GM18861 (cell line): ENCODE data around the gene ZNF565.
"Not testable (repeated sequence)": the region's sequence is repeated elsewhere in the genome, so short reads cannot be mapped to it uniquely, and the experiment has no call there.

ENCODE experiments used
- ATAC-seq: cut with Tn5 transposase; IDR thresholded peaks from one replicate; pipeline ENCODE4 v1.9.1; 2021; ENCODE audit not compliant: unreplicated experiment

The ZNF565 gene

GRCh38 chr19:36151144-36152018 lies 63.1 kb downstream of the ZNF565 start:
- no peak for ATAC-seq

- ATAC-seq, result no peak
These were observed 63.9 kb downstream of the ZNF565 start for GRCh38 chr19:36150586-36150985.

- no peak for ATAC-seq
These were observed 64.6 kb downstream of the ZNF565 start for GRCh38 chr19:36149673-36150406.

DNA sequence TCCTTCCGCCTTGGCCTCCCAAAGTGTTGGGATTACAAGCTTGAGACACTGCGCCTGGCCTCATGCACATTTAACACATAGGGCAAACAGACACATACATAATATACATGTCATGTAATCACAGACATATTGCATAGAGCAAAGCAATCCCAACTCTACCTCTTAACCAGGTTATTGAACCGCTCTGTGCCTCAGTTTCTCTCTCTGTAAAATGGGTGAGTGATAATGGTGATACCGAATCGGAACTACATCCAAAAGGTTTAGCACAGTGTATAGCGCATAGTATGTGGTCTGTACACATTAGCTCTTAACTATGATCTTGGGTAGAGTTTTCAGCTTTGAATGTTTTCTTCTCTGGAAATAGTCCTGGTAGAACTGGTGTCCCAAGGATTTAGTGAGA lies 69.8 kb downstream of the ZNF565 start:
- no peak for ATAC-seq

- no peak for ATAC-seq
These were observed 72.0 kb downstream of the ZNF565 start for GRCh38 chr19:36142496-36142895.

GRCh38 chr19:36142046-36142445 lies 72.4 kb downstream of the ZNF565 start:
- no peak for ATAC-seq

DNA sequence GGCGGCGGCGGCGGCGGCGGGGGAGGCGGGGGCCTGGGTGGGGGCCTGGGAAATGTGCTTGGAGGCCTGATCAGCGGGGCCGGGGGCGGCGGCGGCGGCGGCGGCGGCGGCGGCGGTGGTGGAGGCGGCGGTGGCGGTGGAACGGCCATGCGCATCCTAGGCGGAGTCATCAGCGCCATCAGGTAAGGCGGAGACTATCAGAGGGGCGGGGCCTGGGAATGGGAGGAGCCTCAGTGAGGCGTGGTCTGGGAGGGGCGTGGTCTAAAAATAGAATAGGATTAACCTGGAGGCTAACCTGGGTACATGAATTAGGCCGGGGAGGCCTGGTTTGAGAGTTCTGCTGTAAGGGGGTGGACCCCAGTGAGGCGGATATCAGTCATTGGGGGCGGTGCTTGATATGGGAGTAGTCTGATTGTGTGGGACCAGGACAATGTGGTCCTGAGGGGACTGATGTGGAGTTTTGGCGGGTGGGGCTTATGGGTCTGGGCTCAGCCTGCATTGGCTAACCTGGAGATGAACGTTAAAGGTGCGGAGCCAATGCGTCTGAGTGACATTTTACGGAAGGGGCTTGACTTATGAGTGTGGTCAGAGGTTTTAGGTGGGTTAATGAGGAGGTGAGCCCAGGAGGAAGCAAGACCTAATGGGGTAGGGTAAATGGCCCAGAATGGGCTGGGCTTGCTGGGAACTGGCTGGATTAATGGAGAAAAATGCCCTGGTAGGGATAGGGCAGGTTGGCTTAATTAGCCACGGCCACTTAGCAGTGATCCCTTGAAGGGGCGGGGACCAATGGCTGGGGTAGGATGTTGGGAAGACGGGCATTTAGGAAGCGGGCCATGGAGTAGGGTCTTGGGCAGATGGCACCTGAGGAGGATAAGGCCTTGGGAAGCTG lies 73.2 kb downstream of the ZNF565 start:
- peak; percentile 30 for ATAC-seq

DNA sequence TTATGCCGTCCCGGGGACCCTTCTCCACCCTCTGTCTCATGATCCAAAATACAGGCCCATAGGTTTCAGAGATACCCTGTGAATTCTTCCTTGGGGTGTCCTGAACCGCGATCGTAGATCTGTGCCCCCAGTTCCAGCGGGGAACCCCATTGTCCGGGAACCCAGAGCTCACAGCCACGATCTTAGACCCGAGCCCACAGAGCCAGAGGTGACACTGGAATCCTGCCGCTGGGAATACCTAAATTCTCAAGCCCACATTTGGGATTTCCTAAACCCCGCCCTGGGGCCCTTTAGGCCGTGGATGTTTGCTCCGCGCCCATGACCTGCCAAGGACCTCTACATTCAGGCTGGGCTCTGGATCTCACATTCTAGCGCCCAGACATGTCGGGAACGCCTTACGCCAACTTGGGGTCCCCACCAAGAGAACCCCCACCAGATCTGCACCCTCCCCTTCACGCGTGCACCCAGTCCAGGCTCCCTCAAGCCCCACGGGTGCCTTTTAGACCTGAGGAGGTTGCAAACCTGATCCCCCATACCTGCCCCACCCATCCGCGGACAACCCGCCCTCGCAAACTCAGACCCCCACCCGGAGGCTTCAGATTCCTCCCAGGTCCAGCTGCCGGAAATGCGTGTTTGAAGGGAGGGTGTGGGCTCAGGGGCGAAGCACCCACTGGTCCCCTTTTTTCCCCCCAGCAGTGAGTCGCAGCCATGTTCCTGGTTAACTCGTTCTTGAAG lies 74.0 kb downstream of the ZNF565 start:
- peak; percentile 1 for ATAC-seq

DNA sequence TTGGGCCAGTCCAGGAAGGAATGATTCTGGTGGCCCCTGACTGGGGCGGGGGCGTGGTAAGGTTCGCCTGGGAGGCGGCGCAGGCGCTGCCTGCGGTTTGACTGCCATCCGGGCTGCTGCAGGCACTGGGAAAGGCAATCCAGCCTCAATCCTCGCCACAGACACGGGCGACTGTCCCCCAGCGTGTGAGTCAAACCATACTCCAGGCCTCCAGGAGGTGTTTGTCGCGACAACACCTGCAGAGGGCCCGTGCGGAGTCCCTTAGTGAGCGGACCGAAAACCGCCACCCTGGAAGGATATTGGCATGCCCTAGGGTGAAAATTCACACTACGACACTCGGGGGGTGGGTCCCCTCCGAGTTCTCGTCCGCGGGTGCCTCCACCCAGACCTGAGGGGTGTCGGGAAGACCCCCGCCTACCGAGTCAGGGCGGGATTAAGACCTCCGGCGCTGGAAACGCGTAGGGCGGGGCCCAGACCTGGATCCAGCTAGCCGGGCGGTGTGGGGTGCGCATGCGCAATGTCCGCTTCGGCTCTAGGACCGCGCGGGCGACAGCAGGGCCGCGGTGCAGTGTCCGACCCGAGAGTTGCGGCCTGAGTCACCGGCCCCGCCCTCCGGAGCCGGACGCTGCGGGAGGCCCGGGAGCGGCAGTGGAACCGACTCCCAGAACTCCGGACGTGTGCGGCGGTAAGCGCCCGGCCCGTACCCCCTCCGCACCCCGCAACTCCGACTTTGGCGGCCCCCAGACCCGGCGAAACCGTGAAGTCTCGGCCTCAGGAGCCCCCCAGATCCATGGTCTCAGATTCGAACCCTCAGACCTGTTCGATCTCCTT lies 74.8 kb downstream of the ZNF565 start, which contains the start of gene CAPNS1:
CAPNS1 (plus strand) TSS at position 594 of the 831 bp plus-strand sequence. CDS start 946 bp downstream, outside the sequence.
- peak; percentile 76 for ATAC-seq

- no peak for ATAC-seq
These were observed 75.4 kb downstream of the ZNF565 start for GRCh38 chr19:36139120-36139472.

- ATAC-seq, result no peak
These were observed 77.3 kb downstream of the ZNF565 start for GRCh38 chr19:36136964-36137686.

- not testable (repeated sequence) for ATAC-seq
These were observed 79.6 kb downstream of the ZNF565 start for GRCh38 chr19:36134867-36135266.
